ENCODE results near the gene ZNF722.
"Not testable (repeated sequence)": the region's sequence is repeated elsewhere in the genome, so short reads cannot be mapped to it uniquely, and the experiment has no call there.

Gene ZNF722

GRCh38 chr7:63998549-63998948, at the start of gene ZNF722:
Gene ZNF722 (plus strand): TSS chr7:63998849. CDS start chr7:63998962, 113 bp downstream.
- no peak for DNase-seq (ENCODE audit: low read depth in 2 of 2)

- DNase-seq (ENCODE audit: low read depth in 2 of 2) = no peak
These were observed 45.5 kb upstream of the ZNF722 start for GRCh38 chr7:63953181-63953580.

GRCh38 chr7:63968629-63969028, 30.0 kb upstream of the ZNF722 start:
- DNase-seq (ENCODE audit: low read depth in 2 of 2) = no peak

- not testable (repeated sequence) for DNase-seq (ENCODE audit: low read depth in 2 of 2)
These were observed 16.8 kb downstream of the ZNF722 start for GRCh38 chr7:64015496-64015895.

GRCh38 chr7:64035388-64035787, 36.7 kb downstream of the ZNF722 start:
- DNase-seq (ENCODE audit: low read depth in 2 of 2) = no peak

GRCh38 chr7:64037095-64037494, 38.4 kb downstream of the ZNF722 start:
- DNase-seq (ENCODE audit: low read depth in 2 of 2) = no peak

DNA sequence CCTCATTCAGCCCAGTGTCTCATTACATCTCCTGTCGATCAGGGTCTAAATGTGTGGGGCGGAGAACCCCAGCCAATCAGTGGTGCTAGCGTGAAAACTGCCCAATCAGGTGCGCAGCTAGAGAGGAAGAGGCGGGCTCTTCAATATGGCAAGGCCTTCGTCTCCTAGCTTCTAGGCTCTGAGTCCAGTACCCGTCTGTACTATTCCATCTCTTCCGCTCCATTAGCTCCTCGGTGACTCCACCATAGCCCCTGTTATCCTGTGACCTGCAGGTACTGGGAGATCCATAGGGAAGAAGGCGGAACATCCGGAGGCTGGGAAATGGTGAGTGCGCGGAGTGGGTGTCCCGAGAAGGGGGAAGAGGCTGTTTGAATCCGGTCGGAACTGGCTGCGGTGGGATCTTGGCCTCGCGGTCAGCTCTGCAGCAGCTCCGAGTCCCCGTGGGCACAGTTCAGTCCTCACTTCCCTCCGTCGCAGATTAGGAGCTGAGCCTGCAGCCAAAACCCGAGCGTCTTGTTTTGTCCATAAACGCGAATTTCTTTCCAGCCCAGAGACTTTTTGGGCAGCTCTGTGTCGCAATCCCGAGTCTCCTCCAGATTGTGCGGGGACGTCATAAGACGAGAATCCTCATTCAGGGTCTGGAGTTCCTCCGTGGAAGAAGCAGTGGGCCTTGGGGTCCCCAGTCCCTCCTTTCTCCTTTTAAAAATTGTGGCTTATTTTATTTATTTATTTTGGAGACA, 46.8 kb downstream of the ZNF722 start, which contains the start of gene ZNF727:
Gene ZNF727 (plus strand): TSS at position 134 of the 740 bp plus-strand sequence. CDS start 188 bp downstream, at position 322.
- peak in 1 of 2 donors; percentile 10 for DNase-seq (ENCODE audit: low read depth in 2 of 2)

- no peak for DNase-seq (ENCODE audit: low read depth in 2 of 2)
These were observed 47.4 kb downstream of the ZNF722 start for GRCh38 chr7:64046041-64046389.

Measured in stimulated activated CD8-positive, alpha-beta memory T cell treated with anti-CD3 and anti-CD28 coated beads, Interleukin-2, amount 100 ng/mL, for 1 hour (primary cell).